Heart right ventricle (tissue), 16 donors: Measurements from ENCODE around the gene PSME4. TPM values are rescaled to one million over a fixed set of nuclear protein-coding genes. Genes with fewer than 3 reads are reported as not detected.

Experiments used
- ATAC-seq, 8 donors: fragments of 200-7000 bp; cut with Tn5 transposase; one replicate each; pipeline ENCODE4 v1.9.1; 2020; ENCODE audit warnings: mild to moderate bottlenecking in 8 of 8, moderate library complexity in 8 of 8, moderate number of reproducible peaks in 1 of 8
- DNase-seq, 2 donors: peaks; one replicate each; pipeline ENCODE4 v3.0.0-alpha.2; 2020
- H3K27ac ChIP-seq, 10 donors: fragments of 200-600 bp; sonication (generic) in 2 of 10; one replicate each; pipeline versions ENCODE4 v1.5.0 to v1.8.0; 2020 to 2022; ENCODE audit warnings: mild to moderate bottlenecking in 3 of 10
- H3K27me3 ChIP-seq, 7 donors: fragments of 200-600 bp; one replicate each; pipeline ENCODE4 v1.8.0; 2021 to 2022; ENCODE audit warnings: mild to moderate bottlenecking in 2 of 7
- H3K36me3 ChIP-seq, 9 donors: fragments of 200-600 bp; sonication (generic) in 1 of 9; one replicate each; pipeline versions ENCODE4 v1.5.0 to v1.8.0; 2020 to 2022; ENCODE audit warnings: mild to moderate bottlenecking in 2 of 9
- H3K4me1 ChIP-seq, 9 donors: fragments of 200-600 bp; sonication (generic) in 1 of 9; one replicate each; pipeline versions ENCODE4 v1.5.0 to v1.8.0; 2020 to 2022; ENCODE audit warnings: mild to moderate bottlenecking in 4 of 9
- H3K4me3 ChIP-seq, 10 donors: fragments of 200-600 bp; sonication (generic) in 2 of 10; one replicate each; pipeline versions ENCODE4 v1.5.0 to v1.8.0; 2020 to 2022; ENCODE audit warnings: mild to moderate bottlenecking in 7 of 10, moderate library complexity in 2 of 10
- H3K9me3 ChIP-seq, 11 donors: fragments of 200-600 bp in 10 of 11; sonication (generic) in 2 of 11; one replicate each; pipeline versions ENCODE4 v1.5.0 to v1.8.0; 2013 to 2022; ENCODE audit warnings: mild to moderate bottlenecking in 2 of 11, control low read depth in 1 of 11, moderate library complexity in 1 of 11
- WGBS, 2 donors: extraction: QIAGEN DNeasy Blood & Tissue Kit; methylation state at CpG; one replicate each; pipeline ENCODE4 v1.1.7; 2013; ENCODE audit warnings: inconsistent platforms in 1 of 2; 5-methylcytosine and 5-hydroxymethylcytosine counted together
- intact Hi-C, 10 donors: fragments of 100-400 bp; cut with DNase I; formaldehyde crosslinking; loops; one replicate each; pipeline versions ENCODE4 v1.11.1 to v1.14.2; 2022
- polyA plus RNA-seq, 2 donors: library from polyadenylated mRNA; stranded (reverse); fragments of 200-250 nt; gene quantifications; one replicate each; pipeline ENCODE4 v1.2.3, GENCODE V29; 2013
- total RNA-seq, 10 donors: library from RNA; stranded (reverse); fragmentation: NEBNext Ultra II Directional in 3 of 10; extraction: Animal tissue kit (Norgen Biotek cat#: 25700) in 3 of 10; gene quantifications; one replicate each; pipeline versions ENCODE4 v1.2.1 to v1.2.4, GENCODE V29; 2021 to 2023
- TF ChIP-seq, protein P1 (sequence below), 9 donors: fragments of 200-600 bp; sonication (generic) in 2 of 9; IDR thresholded peaks; one replicate each; pipeline versions ENCODE4 v1.5.0 to v1.8.0; 2021 to 2022; ENCODE audit warnings: antibody characterized with exemption in 9 of 9, mild to moderate bottlenecking in 5 of 9, moderate library complexity in 1 of 9
- donor health status: Arrhythmogenic right ventricular cardiomyopathy.
- donor health status: ischemic (EF 13 %, LVEDD 7.1; RV severe dilation, severe dysfunction).
- donor health status: healthy with polysubstance abuse.
- donor health status: DM: no; HTN: yes; CAD: no.
- donor health status: DM: no; HTN: no; CAD: no.
- donor health status: ischemic (EF 25% LVEDD 6.9; RV normal size, moderate dysfunction).
- donor health status: ischemic (EF 25% LVEDD 5.7; RV mildly dilated, moderate dysfunction).
- donor health status: healthy.
- donor health status: DM: yes; HTN: yes; CAD: no.
- donor health status: Ischemic cardiomyopathy.
- donor health status: ischemic (EF 35%, LVEDD 5.7; RV mildly dilated, moderate dysfunction).
- donor health status: nonischemic (EF 11% LVEDD 7.7; RV severe dilation, severe dysfunction).
- donor health status: DM: yes; HTN: yes; CAD: no.
- donor health status: PGD.
- donor health status: ischemic (EF 29% LVEDD 5.4; RV normal size, mild dysfunction).
- donor health status: nonischemic (EF 23%, LVEDD 6.1; RV moderate dilation, normal function).

Gene PSME4
- total and polyA plus RNA-seq, 12 donors = 36.1 to 77.8 (median 65.6) TPM

DNA sequence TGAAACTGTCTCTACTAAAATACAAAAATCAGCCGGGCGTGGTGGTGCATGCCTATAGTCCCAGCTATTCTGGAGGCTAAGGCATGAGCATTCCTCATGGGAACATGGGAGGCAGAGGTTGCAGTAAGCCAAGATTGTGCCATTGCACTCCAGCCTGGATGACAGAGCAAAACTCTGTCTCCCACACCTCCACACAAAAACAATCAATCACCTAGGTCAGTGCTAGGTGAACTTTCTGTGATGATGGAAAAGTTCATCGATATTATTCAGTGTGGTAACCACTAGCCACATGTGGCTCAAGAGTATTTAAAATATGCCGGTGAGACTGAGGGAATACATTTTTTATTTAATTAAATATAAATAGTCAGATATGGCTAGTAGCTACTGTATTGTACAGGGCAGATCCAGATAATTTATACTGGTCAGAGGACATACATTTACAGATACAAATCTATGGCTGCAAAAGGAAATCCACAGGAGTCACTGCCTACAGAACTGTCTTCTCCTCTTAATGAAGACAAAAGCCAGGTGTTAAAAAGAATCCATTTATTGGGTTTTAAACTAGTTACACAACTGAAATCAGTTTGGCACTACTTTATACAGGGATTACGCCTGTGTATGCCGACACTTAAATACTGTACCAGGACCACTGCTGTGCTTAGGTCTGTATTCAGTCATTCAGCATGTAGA lies 107.1 kb downstream of the PSME4 start:
- no peak overlapping the region for H3K4me3 ChIP-seq
- peak in 1 of 8 donors; percentile 20 for ATAC-seq
- TF ChIP-seq, protein P1, sequence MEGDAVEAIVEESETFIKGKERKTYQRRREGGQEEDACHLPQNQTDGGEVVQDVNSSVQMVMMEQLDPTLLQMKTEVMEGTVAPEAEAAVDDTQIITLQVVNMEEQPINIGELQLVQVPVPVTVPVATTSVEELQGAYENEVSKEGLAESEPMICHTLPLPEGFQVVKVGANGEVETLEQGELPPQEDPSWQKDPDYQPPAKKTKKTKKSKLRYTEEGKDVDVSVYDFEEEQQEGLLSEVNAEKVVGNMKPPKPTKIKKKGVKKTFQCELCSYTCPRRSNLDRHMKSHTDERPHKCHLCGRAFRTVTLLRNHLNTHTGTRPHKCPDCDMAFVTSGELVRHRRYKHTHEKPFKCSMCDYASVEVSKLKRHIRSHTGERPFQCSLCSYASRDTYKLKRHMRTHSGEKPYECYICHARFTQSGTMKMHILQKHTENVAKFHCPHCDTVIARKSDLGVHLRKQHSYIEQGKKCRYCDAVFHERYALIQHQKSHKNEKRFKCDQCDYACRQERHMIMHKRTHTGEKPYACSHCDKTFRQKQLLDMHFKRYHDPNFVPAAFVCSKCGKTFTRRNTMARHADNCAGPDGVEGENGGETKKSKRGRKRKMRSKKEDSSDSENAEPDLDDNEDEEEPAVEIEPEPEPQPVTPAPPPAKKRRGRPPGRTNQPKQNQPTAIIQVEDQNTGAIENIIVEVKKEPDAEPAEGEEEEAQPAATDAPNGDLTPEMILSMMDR (IDR thresholded peaks at IDR 0.05) = no peak
- H3K36me3 ChIP-seq = peaks cover 0 to 78% (median 14%) of the 10 kb centered on the region in 9 donors
- DNase-seq = no peak
- H3K4me1 ChIP-seq = peaks cover 0 to 7% (median 3%) of the 10 kb centered on the region in 9 donors
- no peaks in the 10 kb centered on the region for H3K27me3 ChIP-seq
- no peaks in the 10 kb centered on the region for H3K9me3 ChIP-seq
- peak overlapping the region in 1 of 10 donors; percentile 39 for H3K27ac ChIP-seq
- intact Hi-C loops = no loop called here
- 96 to 98% methylated on average over 6 of the region's 6 CpGs for WGBS, 2 donors

DNA sequence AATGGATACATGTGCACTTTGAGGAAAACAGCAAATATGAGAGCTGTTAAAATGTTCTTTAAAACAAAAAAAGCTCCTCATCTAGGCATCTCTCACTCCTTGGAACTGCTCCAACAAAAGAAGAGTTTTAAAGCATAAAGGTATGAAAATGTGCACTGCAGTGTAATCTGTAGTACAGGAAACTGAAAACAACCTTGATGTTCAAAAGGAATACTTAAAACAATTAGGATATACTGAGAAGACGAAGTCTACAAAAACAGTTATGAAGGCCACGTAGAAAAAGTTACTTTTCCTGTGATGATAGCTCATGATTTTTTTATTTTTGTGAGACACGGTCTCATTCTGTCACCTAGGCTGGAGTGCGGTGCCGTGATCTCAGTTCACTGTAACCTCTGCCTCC lies 109.0 kb downstream of the PSME4 start:
- peaks cover 0 to 62% (median 8%) of the 10 kb centered on the region in 9 donors for H3K36me3 ChIP-seq
- DNase-seq (no peak), ATAC-seq (no peak)
- no peaks in the 10 kb centered on the region for H3K27me3 ChIP-seq
- H3K4me3 ChIP-seq = no peak overlapping the region
- TF ChIP-seq, protein P1 (IDR thresholded peaks at IDR 0.05) = no peak
- H3K27ac ChIP-seq = no peak overlapping the region
- WGBS, 2 donors = 91 to 95% methylated on average over 5 of the region's 5 CpGs
- intact Hi-C loops = no loop called here
- no peaks in the 10 kb centered on the region for H3K9me3 ChIP-seq
- H3K4me1 ChIP-seq = peaks cover 0 to 7% (median 3%) of the 10 kb centered on the region in 9 donors

DNA sequence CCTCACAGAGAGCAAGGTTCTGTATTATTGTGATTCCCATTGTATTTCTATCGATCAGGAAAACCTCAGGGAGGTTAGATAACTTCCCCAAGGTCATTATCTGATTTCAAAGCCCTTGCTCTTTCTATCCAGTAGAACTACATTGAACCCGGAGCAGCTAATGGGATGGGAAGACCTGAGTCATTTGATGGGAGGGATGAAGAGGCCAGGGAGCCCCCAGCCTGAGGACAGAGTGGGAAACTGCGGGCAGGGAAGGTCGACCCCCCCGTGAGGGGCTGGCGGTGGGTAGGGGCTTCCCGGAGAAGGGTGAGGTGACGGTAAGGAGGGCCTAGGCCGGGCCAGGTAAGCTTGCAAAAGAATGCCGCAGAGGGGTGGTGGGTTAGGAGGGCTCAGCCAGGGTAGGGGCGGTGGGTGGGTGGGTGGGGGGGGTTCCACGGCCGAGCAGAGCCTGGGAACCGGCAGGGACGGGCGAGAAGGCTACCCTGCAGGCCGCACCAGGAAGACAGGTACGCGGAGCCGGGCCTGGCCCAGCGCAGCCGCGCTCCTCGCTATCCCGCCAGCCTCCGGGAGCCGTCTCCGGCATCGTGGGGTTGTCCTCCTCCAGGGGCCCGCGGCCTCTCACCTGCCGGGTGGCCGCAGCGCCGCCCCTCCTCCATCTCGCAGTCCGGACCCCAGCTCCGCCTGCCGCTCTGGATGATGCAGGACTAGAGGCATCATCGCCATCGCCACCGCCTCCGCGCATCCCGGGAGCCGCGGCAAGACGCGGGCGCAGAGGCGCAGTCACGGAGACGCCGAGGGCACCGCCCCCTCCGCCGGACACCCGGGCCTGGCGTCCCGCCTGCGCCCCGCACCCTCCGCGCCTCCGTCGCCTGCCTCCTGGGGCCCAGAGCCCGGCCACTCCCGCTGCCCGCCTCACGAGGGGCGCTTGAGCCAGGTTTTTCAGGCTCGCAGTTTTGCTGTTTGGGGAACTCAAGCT lies 111.3 kb downstream of the PSME4 start, which contains the start of gene GPR75:
GPR75 (minus strand) TSS at position 762 of the 976 bp plus-strand sequence. CDS start 5,211 bp downstream, outside the sequence.
- peak; percentile 21 to 45 for DNase-seq
- TF ChIP-seq, protein P1 (IDR thresholded peaks at IDR 0.05) = no peak
- Histone ChIP-seq H3K36me3 (peaks cover 0 to 43% (median 5%) of the 10 kb centered on the region in 9 donors), H3K4me1 (peaks cover 0 to 7% (median 3%) of the 10 kb centered on the region in 9 donors), H3K27me3 (no peaks in the 10 kb centered on the region), H3K4me3 (peak within 1 kb of the TSS in 8 of 10 donors; percentile 17 to 51 (median 46)), H3K9me3 (no peaks in the 10 kb centered on the region), H3K27ac (no peak within 1 kb of the TSS)
- peak; percentile 41 to 86 (median 66) for ATAC-seq
- intact Hi-C loops = no loop called here
- WGBS, 2 donors = 29 to 45% methylated on average over 61 to 72 of the region's 72 CpGs

DNA sequence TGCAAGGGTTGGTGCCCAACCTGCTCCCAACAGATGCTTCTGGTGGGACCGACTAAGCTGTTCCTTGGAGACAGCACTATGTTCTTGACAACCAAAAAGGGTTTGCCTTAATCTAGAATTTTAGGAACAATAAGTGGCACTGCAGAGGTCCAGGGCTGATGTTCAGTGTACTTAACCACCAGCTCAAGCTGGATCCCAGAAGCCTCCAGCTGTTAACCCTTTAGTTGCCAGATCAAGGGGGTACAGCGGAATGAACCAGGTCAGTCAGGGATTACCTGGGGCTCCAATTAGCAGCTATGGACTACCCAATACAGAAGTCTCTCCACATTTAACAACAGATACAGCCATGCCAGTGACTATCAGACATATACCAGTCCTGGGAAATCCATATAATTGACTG lies 114.5 kb downstream of the PSME4 start:
- ATAC-seq (no peak), DNase-seq (no peak)
- no peaks in the 10 kb centered on the region for H3K9me3 ChIP-seq
- H3K4me3 ChIP-seq = no peak overlapping the region
- H3K36me3 ChIP-seq = peaks cover 0 to 28% (median 8%) of the 10 kb centered on the region in 9 donors
- H3K27me3 ChIP-seq = no peaks in the 10 kb centered on the region
- TF ChIP-seq, protein P1 (IDR thresholded peaks at IDR 0.05) = no peak
- intact Hi-C loops = no loop called here
- no peak overlapping the region for H3K27ac ChIP-seq
- 86 to 88% methylated on average over 2 of the region's 2 CpGs for WGBS, 2 donors
- peaks cover 0 to 7% (median 0%) of the 10 kb centered on the region in 9 donors for H3K4me1 ChIP-seq
